ENCODE results near the gene CFAP97D2. TPM values are rescaled to one million over a fixed set of nuclear protein-coding genes. Genes with fewer than 3 reads are reported as not detected.

CFAP97D2 gene
- total RNA-seq, 4 donors from 2014 or later, result not detected

GRCh38 chr13:114236227-114236626 is 57.2 kb downstream of the CFAP97D2 start:
- no peak overlapping the region for H3K27ac ChIP-seq
- H3K9me3 ChIP-seq, result no peaks in the 10 kb centered on the region
- no peak for TF ChIP-seq POLR2A (IDR thresholded peaks at IDR 0.05)
- no peak for TF ChIP-seq CTCF (IDR thresholded peaks at IDR 0.05)
- H3K4me3 ChIP-seq (replicated peaks in 1 of 3), result no peak overlapping the region
- H3K4me1 ChIP-seq, result peaks cover 9 to 13% of the 10 kb centered on the region in 2 donors
- DNase-seq, result no peak
- peaks cover 37 to 38% of the 10 kb centered on the region in 2 donors for H3K36me3 ChIP-seq
- intact Hi-C loops (cut with DNase I), result no loop called here
- no peaks in the 10 kb centered on the region for H3K27me3 ChIP-seq
- 88 to 89% methylated on average over 4 of the region's 4 CpGs for WGBS, 2 donors

GRCh38 chr13:114237415-114238112 is 58.5 kb downstream of the CFAP97D2 start:
- intact Hi-C loops (cut with DNase I), result no loop called here
- Histone ChIP-seq H3K27ac (no peak overlapping the region), H3K9me3 (no peaks in the 10 kb centered on the region), H3K4me3 (replicated peaks in 1 of 3) (no peak overlapping the region), H3K36me3 (peaks cover 49 to 50% of the 10 kb centered on the region in 2 donors), H3K4me1 (peaks cover 9 to 13% of the 10 kb centered on the region in 2 donors), H3K27me3 (no peaks in the 10 kb centered on the region)
- 76 to 85% methylated on average over 7 of the region's 7 CpGs for WGBS, 2 donors
- TF ChIP-seq CTCF (IDR thresholded peaks at IDR 0.05) (no peak), POLR2A (IDR thresholded peaks at IDR 0.05) (no peak)
- no peak for DNase-seq

- intact Hi-C loops (cut with DNase I), result no loop called here
- TF ChIP-seq CTCF (IDR thresholded peaks at IDR 0.05) (no peak), POLR2A (IDR thresholded peaks at IDR 0.05) (no peak)
Observed at GRCh38 chr13:114241918-114242317, 62.9 kb downstream of the CFAP97D2 start.

GRCh38 chr13:114243971-114244370 is 64.9 kb downstream of the CFAP97D2 start:
- intact Hi-C loops (cut with DNase I), result no loop called here
- Histone ChIP-seq H3K9me3 (no peaks in the 10 kb centered on the region), H3K27ac (no peak overlapping the region), H3K4me3 (replicated peaks in 1 of 3) (no peak overlapping the region), H3K4me1 (no peaks in the 10 kb centered on the region), H3K27me3 (no peaks in the 10 kb centered on the region), H3K36me3 (peaks cover 75 to 79% of the 10 kb centered on the region in 2 donors)
- DNase-seq, result no peak
- 95 to 99% methylated on average over 3 of the region's 3 CpGs for WGBS, 2 donors
- TF ChIP-seq CTCF (IDR thresholded peaks at IDR 0.05), result no peak
- TF ChIP-seq POLR2A (IDR thresholded peaks at IDR 0.05), result no peak

More at GRCh38 chr13:114241918-114242317, 62.9 kb downstream of the CFAP97D2 start:
- H3K36me3 ChIP-seq, result peaks cover 85 to 89% of the 10 kb centered on the region in 2 donors
- WGBS, 2 donors, result 95 to 97% methylated on average over 6 of the region's 6 CpGs
- H3K4me1 ChIP-seq, result no peaks in the 10 kb centered on the region
- DNase-seq, result no peak
- no peak overlapping the region for H3K4me3 ChIP-seq (replicated peaks in 1 of 3)
- H3K27me3 ChIP-seq, result no peaks in the 10 kb centered on the region
- H3K27ac ChIP-seq, result no peak overlapping the region
- no peaks in the 10 kb centered on the region for H3K9me3 ChIP-seq

- H3K27ac ChIP-seq, result no peak overlapping the region
- WGBS, 2 donors, result 88 to 90% methylated on average over 5 of the region's 5 CpGs
- H3K4me3 ChIP-seq (replicated peaks in 1 of 3), result no peak overlapping the region
- no peak for DNase-seq
- no peaks in the 10 kb centered on the region for H3K9me3 ChIP-seq
- H3K4me1 ChIP-seq, result no peaks in the 10 kb centered on the region
- TF ChIP-seq CTCF (IDR thresholded peaks at IDR 0.05) (no peak), POLR2A (IDR thresholded peaks at IDR 0.05) (no peak)
- H3K36me3 ChIP-seq, result peaks cover 70 to 77% of the 10 kb centered on the region in 2 donors
- intact Hi-C loops (cut with DNase I), result no loop called here
- H3K27me3 ChIP-seq, result no peaks in the 10 kb centered on the region
Observed at GRCh38 chr13:114244637-114245036, 65.6 kb downstream of the CFAP97D2 start.

Measured in thyroid gland (tissue), 4 donors.